ENCODE measurements around the gene RIC8A. TPM values are rescaled to one million over a fixed set of nuclear protein-coding genes. Genes with fewer than 3 reads are reported as not detected.
"Not testable (repeated sequence)": the region's sequence is repeated elsewhere in the genome, so short reads cannot be mapped to it uniquely, and the experiment has no call there.

The RIC8A gene
- total RNA-seq, result 100 to 1,000 TPM in 1 of 4 donors, 10 to 100 TPM in 3; 65.0 to 108 (median 86.8) TPM

- TF ChIP-seq CTCF (IDR thresholded peaks at IDR 0.05) (peak in 1 of 6 experiments; percentile 8), POLR2A (IDR thresholded peaks at IDR 0.05) (peak; percentile 85 to 96)
- Histone ChIP-seq H3K4me1 (peaks cover 3 to 39% (median 17%) of the 10 kb centered on the region in 4 donors), H3K9me3 (no peaks in the 10 kb centered on the region), H3K27me3 (no peaks in the 10 kb centered on the region), H3K4me3 (peak within 1 kb of the TSS; percentile 88 to 99 (median 98)), H3K27ac (peak within 1 kb of the TSS; percentile 98 to 100 (median 99)), H3K36me3 (peaks cover 0 to 54% (median 0%) of the 10 kb centered on the region in 3 donors)
- DNase-seq, result peak; percentile 96 to 99 (median 99)
These were observed at the start of gene RIC8A, which contains the start of gene BET1L for GRCh38 chr11:207208-207862. Gene RIC8A, plus strand, starts transcription at chr11:207708. Its CDS starts 1,147 bp downstream, at chr11:208855. Gene BET1L, minus strand, starts transcription at chr11:207399. Its CDS starts 78 bp downstream, at chr11:207321.

GRCh38 chr11:180242-180641, 27.3 kb upstream of the RIC8A start:
- H3K36me3 ChIP-seq, H3K27me3 ChIP-seq, H3K27ac ChIP-seq, DNase-seq, H3K4me3 ChIP-seq, H3K9me3 ChIP-seq, H3K4me1 ChIP-seq: not testable (repeated sequence)

- peak in 2 of 3 donors; percentile 46 for DNase-seq
- H3K4me3 ChIP-seq, H3K4me1 ChIP-seq, H3K27me3 ChIP-seq, H3K9me3 ChIP-seq, H3K36me3 ChIP-seq, H3K27ac ChIP-seq: not testable (repeated sequence)
These were observed 18.2 kb upstream of the RIC8A start for GRCh38 chr11:189200-189783.

GRCh38 chr11:189843-190311, 17.6 kb upstream of the RIC8A start:
- H3K9me3 ChIP-seq, H3K4me1 ChIP-seq, H3K27ac ChIP-seq, H3K4me3 ChIP-seq, H3K36me3 ChIP-seq, H3K27me3 ChIP-seq: not testable (repeated sequence)
- DNase-seq, result peak in 1 of 3 donors; percentile 50
- peak in 1 of 6 experiments; percentile 4 for TF ChIP-seq CTCF (IDR thresholded peaks at IDR 0.05)

- peak in 1 of 3 donors; percentile 38 for DNase-seq
These were observed 17.0 kb upstream of the RIC8A start for GRCh38 chr11:190546-190945.

GRCh38 chr11:191490-192478, 15.7 kb upstream of the RIC8A start:
- H3K4me1 ChIP-seq, H3K4me3 ChIP-seq, H3K27me3 ChIP-seq, H3K27ac ChIP-seq, H3K36me3 ChIP-seq, H3K9me3 ChIP-seq: not testable (repeated sequence)
- peak in 1 of 3 donors; percentile 73 for DNase-seq
- TF ChIP-seq CTCF (IDR thresholded peaks at IDR 0.05), result peak in 5 of 6 experiments; percentile 25 to 41 (median 35)

More at GRCh38 chr11:190546-190945, 17.0 kb upstream of the RIC8A start:
- not testable (repeated sequence) for H3K9me3 ChIP-seq, H3K27me3 ChIP-seq, H3K36me3 ChIP-seq, H3K27ac ChIP-seq, H3K4me1 ChIP-seq, H3K4me3 ChIP-seq

GRCh38 chr11:192674-193128, 14.8 kb upstream of the RIC8A start, which contains the start of gene SCGB1C1:
Gene SCGB1C1, plus strand, starts transcription at chr11:193078. Its CDS starts 22 bp downstream, at chr11:193100.
- H3K36me3 ChIP-seq, H3K27ac ChIP-seq, DNase-seq, H3K9me3 ChIP-seq, H3K27me3 ChIP-seq, H3K4me3 ChIP-seq, H3K4me1 ChIP-seq: not testable (repeated sequence)

GRCh38 chr11:193481-193880, 14.0 kb upstream of the RIC8A start:
- H3K4me3 ChIP-seq, H3K4me1 ChIP-seq, H3K36me3 ChIP-seq, H3K9me3 ChIP-seq, H3K27ac ChIP-seq, H3K27me3 ChIP-seq: not testable (repeated sequence)
- peak in 2 of 3 donors; percentile 27 to 39 for DNase-seq
